NCI-H460 (cell line): Measurements from ENCODE around the gene AKAP13. TPM values are rescaled to one million over a fixed set of nuclear protein-coding genes. Genes with fewer than 3 reads are reported as not detected.

Experiments used
- DNase-seq: peaks from one replicate; pipeline ENCODE4 v3.0.0-alpha.2; 2016; ENCODE audit warnings: low read depth; ENCODE audit errors: extremely low read depth
- total RNA-seq: library from RNA; depleted of rRNA; stranded (reverse); fragments of >200 nt; shearing (Covaris generic); gene quantifications from 2 replicates; pipeline ENCODE4 v1.2.3, GENCODE V29; 2014

AKAP13 gene
- total RNA-seq, 1 experiment from 2014 or later, result 31.4 TPM

DNA sequence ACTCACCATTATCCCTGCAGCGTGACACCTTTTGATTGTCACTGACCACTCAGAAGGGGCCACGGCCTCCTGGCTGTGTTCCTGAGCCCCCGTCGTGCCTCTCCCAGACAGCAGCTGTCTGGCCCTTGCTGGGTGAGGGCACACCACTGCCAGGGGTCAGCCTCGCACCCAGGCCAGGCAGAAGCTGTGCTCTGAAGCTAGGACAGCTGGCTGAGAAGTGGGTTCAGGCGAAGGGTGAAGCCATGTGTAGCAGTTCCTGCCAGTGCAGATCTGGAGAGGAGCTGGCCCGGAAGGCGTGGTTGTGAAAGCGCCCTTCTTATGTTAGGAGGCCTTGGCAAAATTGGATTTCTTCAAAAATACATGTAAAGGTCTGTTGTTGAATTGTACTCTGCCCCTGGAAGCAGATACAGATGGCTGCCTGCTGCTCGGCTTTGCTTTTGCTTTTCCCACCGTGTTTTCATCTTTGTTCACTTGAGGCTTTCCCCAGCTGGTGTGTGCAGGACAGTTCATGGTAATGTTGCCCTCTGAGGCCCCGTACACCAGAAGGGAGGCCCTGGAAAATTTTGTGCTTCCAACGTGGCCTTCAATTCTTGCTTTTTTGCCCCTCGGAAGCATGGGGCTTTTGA lies 365.2 kb downstream of the AKAP13 start:
- DNase-seq, result no peak

DNA sequence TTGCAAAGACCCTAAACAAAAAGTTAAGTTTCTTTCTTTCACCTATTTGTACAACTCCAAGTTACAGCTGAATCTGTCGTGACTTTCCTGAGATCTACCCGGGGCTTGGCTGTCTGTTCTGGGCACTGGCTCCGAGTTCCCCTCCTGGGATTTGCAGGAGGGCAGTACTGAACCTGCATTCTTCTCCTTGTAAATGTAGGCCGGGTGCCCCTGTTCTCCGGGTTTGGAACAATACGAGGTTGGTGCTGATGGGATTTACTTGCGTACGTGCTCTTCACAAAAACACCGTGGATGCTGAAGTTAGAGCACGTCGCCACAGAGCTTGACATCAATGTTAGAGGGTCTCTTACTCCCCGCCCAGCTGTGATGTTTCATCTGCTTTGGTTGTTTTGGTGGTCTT lies 366.2 kb downstream of the AKAP13 start:
- DNase-seq, result no peak

DNA sequence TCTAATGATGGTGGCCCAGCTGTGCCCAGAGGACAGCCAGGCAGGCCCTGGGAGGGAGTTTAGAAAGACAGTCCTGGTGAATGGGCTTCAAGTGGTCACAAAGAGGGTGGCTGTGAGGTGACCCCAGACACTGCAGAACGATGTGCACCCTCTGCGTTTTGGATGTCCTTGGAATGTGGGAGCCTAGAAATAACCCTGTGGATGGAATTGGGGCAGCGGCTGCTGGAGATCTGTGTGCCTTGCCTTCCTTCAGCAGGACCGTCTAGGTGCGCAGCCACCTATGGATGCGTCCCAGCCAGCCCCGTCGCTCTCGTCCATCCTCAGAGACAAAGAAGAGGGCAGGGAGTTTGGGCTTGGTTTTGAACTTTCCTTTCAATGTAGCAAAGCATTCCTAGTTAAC lies 367.8 kb downstream of the AKAP13 start:
- DNase-seq, result no peak

DNA sequence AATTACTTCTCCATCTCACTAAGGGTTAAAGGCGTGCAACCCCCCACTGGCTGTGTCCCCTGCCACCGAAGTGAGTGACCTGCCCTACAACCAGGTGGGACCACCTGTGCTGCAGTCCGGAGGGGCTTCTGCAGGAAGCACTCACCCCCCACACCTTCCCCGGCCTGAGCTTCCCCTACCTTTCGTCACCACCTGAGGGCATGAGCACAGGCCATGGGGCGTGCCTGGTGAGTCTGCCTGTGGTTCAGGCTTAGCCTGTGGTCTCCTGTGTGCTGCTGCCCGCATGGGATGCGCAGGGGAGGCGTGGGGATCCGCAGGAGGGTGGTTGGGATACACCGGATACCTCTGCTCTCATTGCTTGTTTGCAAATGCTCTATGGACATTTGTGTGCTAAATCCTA lies 368.3 kb downstream of the AKAP13 start:
- DNase-seq, result no peak

DNA sequence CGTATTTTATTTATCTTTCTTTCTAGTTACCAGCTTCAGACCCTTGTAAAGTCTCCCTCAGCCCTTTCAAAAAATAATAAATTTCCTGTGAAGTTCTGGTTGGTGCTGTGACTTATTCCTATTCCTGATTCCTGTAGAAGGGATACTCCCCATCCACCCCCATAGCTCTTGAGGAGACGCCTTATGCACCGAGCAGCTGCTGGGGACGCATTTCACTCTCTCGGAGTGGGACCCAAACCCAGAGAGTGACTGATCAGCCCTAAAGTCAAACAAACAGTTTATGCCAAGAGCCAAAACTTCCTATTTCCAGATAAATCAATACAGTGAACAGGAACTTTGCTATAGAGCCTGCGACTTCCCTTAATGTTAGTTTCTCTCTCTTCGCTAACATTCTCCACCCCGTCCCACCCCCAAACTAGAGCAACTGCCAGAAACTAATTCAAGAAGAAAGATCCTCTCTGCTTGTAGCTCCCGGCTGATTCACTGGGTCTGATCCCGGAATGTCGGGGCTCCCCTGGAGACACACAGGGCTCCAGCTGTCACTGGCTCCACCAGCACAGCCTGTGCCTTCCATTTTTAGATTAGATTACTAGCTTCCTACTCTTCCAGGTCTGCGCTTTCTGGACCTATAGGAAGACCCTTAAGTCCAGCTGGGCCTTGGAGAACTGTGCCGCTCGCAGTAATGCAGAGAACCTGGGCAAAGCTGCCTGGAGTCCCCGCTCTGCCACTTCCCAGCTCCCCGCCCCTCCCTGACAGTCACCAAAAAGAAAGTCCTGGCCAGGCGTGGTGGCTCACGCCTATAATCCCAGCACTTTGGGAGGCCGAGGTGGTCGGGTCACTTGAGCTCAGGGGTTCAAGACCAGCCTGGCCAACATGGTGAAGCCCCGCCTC lies 369.1 kb downstream of the AKAP13 start:
- no peak for DNase-seq

DNA sequence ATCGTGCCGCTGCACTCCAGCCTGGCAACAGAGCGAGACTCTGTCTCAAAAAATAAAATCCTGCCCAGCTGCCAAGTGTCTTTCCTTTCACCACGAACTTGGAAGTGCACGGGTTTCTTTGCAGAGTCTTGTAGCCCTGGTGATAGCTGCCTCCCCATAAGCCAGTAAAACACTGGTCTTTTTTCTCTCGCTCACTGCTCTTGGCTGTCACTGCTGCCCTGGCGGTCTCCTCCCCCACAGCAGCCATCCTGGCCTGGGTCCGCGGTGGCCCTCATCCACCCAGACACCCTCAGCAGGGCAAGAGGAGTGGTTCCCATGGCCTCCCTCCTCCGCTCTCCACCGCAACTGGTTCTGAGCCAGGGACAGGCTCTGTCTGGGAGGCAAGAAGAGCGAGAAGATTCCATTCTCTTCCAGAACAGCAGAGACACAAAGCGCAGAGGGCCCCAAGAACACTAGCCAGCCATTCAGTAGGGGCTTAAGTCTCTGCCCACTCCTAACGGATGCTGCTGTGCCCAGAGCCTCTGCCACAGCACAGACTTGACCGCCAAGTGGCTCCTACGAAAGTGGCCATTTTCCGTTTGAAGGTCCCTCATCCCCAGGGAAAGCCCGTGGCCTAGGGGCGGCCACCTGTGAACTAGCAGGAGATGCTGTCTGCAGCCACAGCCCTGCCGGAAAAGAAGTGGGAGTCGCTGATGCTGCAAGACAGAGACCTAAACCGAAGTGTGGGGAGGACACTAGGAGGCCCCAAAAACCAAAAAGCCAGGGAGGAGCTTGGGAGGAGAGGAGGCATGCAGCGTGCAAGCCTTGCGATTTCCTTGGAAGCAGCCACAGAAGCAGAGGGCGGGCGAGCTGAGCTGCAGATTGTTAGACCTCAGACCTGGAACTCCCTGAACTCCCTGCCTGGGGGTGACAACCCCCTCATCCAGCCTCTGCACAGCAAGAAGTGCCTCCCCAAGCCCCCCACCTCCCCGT lies 370.2 kb downstream of the AKAP13 start:
- no peak for DNase-seq

DNA sequence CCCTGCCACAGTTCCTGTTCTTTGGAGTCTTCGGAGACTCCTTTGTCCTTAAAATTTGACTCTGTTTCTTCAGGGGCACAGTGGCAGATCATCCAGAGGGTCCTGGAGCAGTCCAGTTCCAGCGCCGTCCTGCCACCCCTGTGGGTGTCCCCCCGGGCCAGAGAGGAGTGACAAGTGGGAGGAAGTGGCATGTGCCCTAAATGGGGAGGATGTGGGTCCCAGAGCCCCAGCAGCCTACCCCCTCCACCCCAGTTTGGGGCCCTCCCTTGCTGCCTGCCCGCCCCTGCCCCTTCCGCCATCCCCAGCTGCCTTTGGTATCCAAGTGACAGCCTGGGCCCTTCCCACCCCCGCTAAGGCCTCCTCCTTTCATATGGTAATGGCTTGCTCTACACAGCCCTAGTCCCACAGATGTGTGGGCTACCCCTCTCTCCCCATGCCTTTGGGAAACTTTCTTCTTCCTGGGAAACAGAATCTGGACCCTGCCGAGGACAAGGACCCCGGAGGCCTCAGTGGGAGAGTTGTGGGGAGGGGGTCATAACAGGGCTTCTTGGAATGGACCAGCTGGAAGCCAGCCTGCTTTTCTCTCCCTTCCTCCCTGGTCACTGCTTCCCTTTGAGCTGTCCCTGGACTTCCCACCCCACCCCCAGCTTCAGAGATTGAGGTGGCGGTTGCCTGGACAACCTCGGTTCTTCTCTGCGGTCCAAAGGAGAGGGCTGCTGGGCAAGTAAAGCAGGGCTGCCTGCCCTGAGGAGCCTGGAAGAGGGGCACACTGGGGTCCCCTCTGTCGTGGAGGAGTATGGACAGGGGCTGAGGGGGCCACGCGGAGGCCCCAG lies 371.1 kb downstream of the AKAP13 start:
- DNase-seq, result no peak

DNA sequence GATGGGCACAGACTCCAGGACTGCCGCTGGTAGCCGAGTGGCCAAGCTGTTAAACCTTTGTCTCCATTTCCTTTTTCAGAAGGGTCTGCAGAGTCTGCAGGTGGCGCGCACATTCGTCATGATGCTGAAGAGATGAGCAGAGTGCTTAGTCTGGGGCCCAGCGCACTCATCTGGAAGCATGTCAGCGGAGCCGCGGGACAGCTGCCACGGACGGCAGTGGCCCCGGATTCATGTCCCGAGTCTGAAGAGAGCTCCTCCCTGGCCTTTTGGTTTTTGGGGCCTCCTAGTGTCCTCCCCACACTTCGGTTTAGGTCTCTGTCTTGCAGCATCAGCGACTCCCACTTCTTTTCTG lies 371.7 kb downstream of the AKAP13 start:
- DNase-seq, result no peak

DNA sequence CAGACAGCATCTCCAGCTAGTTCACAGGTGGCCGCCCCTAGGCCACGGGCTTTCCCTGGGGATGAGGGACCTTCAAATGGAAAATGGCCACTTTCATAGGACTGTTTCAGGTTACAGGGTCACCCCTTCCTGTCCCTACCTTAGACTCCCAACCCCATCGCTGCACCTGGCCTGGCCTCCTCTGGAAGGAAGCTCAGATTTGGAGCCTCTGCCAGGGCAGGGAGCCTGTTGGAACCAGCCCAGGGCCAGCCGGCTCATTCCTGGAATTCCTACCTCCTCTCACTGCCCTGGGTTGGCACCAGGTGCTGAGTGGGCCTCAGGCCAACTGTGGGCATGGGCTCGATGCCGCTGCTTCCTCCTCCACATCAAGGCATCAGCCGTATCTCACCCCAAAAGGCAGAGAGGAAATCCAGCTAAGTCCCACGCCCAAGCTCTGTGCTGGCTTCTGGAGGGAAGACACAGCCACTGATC lies 372.1 kb downstream of the AKAP13 start:
- DNase-seq, result no peak

DNA sequence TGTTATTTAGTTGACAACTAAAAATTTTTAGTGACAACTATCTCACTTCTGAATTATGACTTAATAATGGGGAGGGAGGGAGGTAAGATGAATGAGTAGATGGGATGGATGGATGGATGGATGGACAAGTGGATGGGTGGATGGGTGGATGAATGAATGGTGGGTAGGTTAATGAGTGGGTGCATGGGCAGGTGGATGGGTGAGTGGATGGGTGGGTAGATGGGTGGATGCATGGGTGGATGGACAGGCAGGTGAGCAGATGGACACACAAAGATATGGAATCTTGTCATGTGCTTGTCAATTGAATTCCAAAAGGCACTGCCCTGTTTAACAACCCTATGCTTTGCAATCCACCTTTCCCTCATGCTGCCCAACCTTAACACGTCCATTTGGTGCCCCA lies 372.9 kb downstream of the AKAP13 start:
- no peak for DNase-seq

DNA sequence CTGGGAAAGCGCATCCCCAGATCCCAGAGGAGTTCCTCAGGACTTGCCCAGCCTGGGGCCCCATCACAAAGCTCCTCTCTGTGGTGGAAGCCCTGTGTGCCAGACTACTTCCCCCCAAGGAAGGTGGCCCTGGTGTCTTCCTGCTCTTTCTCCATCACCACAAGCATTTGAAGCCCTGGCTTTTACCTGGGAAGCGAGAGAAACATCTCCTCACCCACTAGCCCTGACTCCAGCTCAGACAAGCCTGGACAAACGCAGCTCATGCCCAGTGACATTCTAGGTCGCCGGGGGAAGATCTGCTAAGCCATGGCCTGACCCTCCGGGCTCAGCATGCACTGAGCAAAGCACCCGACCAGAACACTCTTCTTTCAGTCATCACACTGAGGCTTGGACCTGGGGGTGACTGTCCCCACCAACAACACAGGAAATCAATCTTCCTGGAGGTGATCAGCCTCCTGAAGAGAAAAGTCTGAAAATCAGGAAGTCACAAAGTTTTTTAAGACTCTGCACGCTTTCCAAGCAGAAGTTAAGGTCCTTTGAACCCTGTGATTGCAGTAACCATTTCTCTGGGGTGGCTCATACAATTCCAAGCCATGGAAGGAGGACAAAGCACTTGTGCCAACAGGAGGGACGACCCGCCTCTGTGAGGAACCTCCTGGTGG lies 373.5 kb downstream of the AKAP13 start:
- DNase-seq, result no peak

DNA sequence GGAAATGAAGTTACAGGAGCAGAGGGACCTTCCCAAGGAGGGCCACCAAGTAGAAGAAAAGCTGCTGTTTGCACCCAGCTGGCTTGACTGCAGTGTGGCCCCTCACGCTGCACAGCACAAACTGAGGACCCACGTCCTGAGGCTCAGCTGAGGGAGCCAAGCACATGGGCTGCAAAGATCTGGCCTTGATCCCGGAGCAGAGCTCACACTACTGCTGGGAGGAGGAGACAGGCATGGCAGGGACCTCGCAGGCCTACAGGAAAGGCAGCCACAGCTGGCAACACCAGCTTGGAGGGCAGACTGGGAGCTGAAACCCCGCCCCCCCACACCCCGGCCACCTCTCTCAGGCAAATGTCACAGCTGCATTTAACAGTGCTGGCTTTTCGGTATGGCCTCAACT lies 374.6 kb downstream of the AKAP13 start:
- DNase-seq, result no peak

DNA sequence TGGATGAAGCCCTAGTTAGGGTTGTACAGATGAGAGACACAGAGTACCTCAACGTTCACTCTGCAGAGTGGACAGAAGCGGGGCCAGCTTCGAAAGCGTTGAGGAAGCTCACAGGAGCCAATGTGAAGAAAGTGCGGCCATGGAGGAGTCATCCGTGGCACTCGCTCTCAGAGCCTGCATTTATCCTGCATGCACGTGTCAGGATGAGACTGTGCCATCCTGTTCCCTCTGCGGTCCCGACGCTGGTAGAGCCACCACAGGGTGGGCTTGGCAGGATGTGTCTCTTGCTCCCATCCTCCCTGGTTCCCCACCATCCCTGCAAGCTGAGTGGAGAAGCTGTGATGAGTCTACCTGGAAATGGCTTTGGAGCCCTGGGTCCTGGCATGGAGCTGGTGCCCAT lies 375.1 kb downstream of the AKAP13 start:
- DNase-seq, result no peak

DNA sequence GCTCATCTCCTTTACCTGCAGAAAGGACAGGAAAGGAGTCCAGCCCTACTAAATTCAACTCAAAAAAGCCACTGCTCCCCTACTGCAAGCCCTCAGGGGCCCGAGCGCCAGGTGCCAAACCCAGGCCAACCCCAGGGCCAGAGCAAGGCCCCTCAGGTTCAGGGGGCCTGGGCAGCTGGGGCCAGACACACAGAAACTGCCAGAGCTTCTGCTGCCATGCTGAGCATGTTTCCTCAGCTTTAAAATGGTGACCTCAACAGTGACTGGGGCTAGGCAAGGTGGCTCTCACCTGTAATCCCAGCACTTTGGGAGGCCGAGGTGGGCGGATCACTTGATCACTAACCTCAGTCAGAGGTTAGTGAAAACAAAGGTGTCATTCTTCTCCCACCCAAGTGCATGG lies 375.5 kb downstream of the AKAP13 start:
- DNase-seq, result no peak

DNA sequence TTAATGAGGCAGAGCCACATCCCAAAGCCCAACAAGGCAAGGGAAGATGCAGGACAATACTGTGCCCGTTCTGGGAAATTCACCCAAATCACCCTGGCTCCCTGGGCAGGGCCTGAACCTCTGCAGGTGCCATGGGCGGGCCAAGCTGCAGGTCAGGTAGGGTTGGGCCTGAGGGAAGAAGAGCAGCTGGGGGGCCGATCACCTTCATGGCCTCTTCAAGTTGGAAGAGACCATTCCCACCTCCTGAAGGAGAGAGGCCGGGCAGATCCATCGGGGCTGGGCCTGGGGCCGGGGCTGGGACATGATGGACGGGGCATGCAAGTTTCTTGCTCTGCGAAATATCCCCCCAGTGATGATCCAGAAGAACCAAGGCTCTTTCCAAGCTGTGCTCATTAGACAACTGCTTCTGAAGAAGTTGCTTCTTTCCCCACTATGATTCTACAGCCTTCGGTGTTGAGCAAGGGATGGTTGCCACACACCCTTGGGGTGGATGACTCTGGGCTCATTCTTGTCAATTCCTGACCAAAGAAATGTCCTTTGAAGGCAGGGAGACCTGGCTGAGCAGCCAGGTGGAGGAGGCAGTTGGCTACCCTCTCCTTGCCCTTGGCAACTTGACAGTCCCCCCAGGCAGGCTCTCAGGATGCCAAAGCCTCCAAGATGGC lies 376.1 kb downstream of the AKAP13 start:
- DNase-seq, result no peak

DNA sequence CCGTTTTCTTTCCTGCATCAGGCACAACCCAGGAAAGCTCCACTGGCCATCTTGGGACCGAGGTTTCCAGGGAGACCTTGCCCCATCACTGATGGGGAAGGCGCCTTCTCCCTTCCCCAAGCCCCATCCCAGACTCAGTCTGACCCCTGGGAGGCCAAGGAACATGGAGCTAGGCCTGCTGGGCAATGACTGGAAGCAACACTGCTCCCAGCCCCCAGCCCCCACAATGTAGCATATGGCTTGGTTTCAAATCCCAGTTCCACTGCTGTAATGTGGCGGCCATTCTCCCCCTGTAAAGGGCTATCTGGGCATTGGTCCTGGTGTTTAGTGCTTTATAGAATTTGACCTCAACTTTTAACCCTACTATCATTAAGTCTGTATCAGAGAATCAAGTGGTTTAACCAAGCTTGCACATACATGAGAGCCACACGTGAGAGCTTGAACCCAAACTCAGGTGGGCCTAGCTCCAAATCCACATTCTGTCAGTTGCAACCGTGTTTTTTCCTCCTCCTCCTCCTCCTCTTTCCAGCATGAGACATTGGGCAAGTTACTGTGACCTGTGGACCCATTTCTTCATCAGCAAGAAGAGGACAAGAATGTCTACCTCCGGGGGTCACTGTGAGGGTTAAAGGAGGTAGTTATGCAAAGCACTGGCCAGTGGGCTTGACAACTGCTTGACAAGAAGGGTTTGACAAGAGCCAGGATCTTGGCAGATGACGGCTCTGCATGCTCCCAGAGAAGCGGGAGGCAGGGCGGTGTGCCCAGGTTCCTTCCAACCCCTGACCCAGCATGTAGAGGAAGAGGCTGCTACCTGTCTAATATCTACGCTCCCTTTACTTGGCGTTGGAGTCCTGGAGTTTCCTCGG lies 376.9 kb downstream of the AKAP13 start:
- DNase-seq, result no peak

DNA sequence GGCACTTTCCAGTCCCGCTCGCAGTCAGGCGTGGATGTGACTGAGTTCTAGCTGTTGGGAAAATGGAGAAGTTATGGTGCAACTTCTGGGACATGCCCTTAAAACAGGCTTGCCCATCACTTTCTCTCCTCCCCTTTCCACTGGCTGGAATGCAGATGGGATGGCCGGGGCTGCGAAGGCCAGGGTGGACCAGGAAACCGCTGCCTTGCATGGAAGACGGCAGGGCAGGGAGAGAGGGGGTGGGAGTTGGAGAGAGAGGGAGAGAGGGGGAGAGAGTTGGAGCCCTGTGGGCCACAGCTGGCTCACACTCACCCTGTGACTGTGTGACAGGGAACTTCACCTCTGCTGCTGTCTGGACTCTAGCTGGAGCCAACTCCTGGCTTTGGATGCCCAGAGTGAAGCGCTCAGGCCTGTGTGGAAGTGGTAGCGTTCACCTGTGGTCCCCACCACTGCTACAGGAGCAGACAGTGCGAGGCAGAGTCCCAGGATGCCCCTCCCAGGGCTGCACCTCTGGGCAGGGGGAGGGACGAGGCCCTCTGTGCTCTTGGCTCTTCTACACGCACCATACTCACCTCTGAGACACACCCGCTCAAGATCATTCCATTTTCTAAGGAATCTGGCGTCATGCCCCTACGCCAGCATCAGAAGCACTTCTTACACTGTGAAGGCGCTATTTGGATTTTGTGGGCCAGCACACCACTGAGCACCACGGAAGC lies 377.7 kb downstream of the AKAP13 start:
- no peak for DNase-seq

DNA sequence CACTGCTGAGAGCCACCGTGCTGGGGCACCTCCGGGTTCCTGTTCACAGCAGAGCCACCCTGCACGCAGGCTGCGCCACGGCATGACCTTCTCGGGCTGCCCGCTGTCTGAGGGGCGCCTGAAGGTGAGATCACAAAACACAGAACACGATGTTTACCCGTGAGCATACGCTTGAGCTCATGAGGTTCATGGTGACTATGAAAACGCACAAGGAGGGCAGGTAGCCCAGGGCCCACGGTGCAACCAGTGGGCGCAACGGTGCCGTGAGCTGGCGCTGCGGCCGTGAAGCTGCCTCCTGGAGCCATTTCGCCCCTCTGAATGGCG lies 378.2 kb downstream of the AKAP13 start:
- no peak for DNase-seq
